Mucosa of gallbladder (tissue), 1 donor: ENCODE data around the gene MUC5B. TPM values are rescaled to one million over a fixed set of nuclear protein-coding genes. Genes with fewer than 3 reads are reported as not detected.

Source experiments
- total RNA-seq: library from RNA; stranded (reverse); gene quantifications from one replicate; pipeline ENCODE4 v1.2.1, GENCODE V29; 2021
- donor health status: DM: no; HTN: no; CAD: no.

MUC5B gene
- total RNA-seq, 1 donor from 2014 or later: 8,095 TPM

Other genes with a start within 250 kb of the MUC5B start
- 173 TPM for gene MUC6, start 186.3 kb upstream of the MUC5B start, total RNA-seq
- 0.26 TPM for gene MUC2, start 148.2 kb upstream of the MUC5B start, total RNA-seq
- 18.6 TPM for gene MUC5AC, start 65.1 kb upstream of the MUC5B start, total RNA-seq
- 139 TPM for gene TOLLIP, start 86.6 kb downstream of the MUC5B start, total RNA-seq
- gene BRSK2, start 166.9 kb downstream of the MUC5B start, total RNA-seq: 3.3 TPM